Upper lobe of left lung (tissue), 4 donors: Measurements from ENCODE around the gene NFIB.

Experiments used
- CTCF ChIP-seq, 6 experiments: fragments of 450-650 bp in 4 of 6; fragments of 200-600 bp in 2 of 6; sonication (generic) in 2 of 6; IDR thresholded peaks; one replicate each; pipeline ENCODE4 v1.5.1; 2016 to 2019; ENCODE audit warnings: antibody characterized with exemption in 6 of 6
- POLR2A ChIP-seq, 4 donors: fragments of 450-650 bp; IDR thresholded peaks; one replicate each; pipeline ENCODE4 v1.5.1; 2016 to 2017; ENCODE audit warnings: antibody characterized with exemption in 4 of 4, mild to moderate bottlenecking in 2 of 4
- POLR2AphosphoS5 ChIP-seq, 2 donors: sonication (generic); formaldehyde crosslinking; IDR thresholded peaks; one replicate each; pipeline ENCODE4 v1.5.1; 2017; ENCODE audit warnings: antibody characterized with exemption in 2 of 2

- TF ChIP-seq POLR2A (IDR thresholded peaks at IDR 0.05): no peak
- TF ChIP-seq CTCF (IDR thresholded peaks at IDR 0.05): no peak
- no peak for TF ChIP-seq POLR2AphosphoS5 (IDR thresholded peaks at IDR 0.05)
Observed at GRCh38 chr9:14158916-14159315, 155.0 kb downstream of the NFIB start.
